Lower lobe of right lung (tissue), 2 donors: ENCODE data around the gene SH3RF1. TPM values are rescaled to one million over a fixed set of nuclear protein-coding genes. Genes with fewer than 3 reads are reported as not detected.

ENCODE experiments used
- ATAC-seq, 2 donors: fragments of 200-7000 bp; cut with Tn5 transposase; one replicate each; pipeline ENCODE4 v1.9.1; 2020 to 2022; ENCODE audit warnings: mild to moderate bottlenecking in 2 of 2, moderate library complexity in 2 of 2
- DNase-seq: peaks from one replicate; pipeline ENCODE4 v3.0.0-alpha.2; 2020
- H3K27ac ChIP-seq: fragments of 200-600 bp; one replicate; pipeline ENCODE4 v1.8.0; 2022
- H3K27me3 ChIP-seq: fragments of 200-600 bp; one replicate; pipeline ENCODE4 v1.8.0; 2022; ENCODE audit warnings: low read depth
- H3K36me3 ChIP-seq: fragments of 200-600 bp; one replicate; pipeline ENCODE4 v1.8.0; 2022; ENCODE audit warnings: mild to moderate bottlenecking
- H3K4me1 ChIP-seq: fragments of 200-600 bp; one replicate; pipeline ENCODE4 v1.8.0; 2022
- H3K4me3 ChIP-seq: fragments of 200-600 bp; one replicate; pipeline ENCODE4 v1.8.0; 2022; ENCODE audit warnings: mild to moderate bottlenecking
- H3K9me3 ChIP-seq: fragments of 200-600 bp; one replicate; pipeline ENCODE4 v1.8.0; 2022
- intact Hi-C: fragments of 100-400 bp; cut with DNase I; formaldehyde crosslinking; loops from one replicate; pipeline ENCODE4 v1.11.0; 2022
- total RNA-seq: library from RNA; stranded (reverse); fragmentation: NEBNext Ultra II Directional; extraction: Animal tissue kit (Norgen Biotek cat#: 25700); gene quantifications from one replicate; pipeline ENCODE4 v1.2.1, GENCODE V29; 2021
- TF ChIP-seq, protein P1 (sequence below): fragments of 200-600 bp; IDR thresholded peaks from one replicate; pipeline ENCODE4 v1.8.0; 2022; ENCODE audit warnings: antibody characterized with exemption, mild to moderate bottlenecking
- donor health status: DM: no; HTN: yes; CAD: no; lungs with severe emphysema.

The SH3RF1 gene
- total RNA-seq, 1 donor from 2014 or later: 34.2 TPM

DNA sequence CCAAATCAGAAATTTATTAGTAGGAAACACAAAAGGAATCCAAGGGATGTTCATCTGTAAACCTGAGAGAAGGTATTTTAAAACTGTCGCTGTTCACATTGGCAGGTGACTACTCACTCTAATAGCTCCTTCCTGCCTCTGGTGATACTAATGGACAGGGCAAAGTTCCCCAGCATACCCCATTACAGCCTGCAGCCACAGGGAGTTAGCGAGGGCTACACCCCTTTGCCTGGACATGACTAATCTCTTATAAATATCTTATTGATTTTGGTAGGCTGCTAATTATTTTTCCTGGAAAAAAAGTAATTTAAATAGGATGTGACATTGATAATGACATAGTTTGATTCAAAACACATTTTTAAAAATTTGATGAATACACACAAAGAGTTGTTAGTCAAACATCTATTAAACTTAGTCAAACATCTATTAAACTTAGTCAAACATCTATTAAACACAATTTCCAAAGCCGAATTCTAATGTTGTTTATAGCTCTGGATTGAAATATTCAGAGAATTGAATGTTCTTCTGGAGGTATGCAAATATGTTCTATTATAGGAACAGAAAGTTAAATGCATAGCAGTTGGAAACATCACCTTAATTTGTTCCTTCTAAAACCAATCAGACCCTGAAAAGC, 177.8 kb downstream of the SH3RF1 start:
- H3K4me3 ChIP-seq: no peak overlapping the region
- ATAC-seq: no peak
- DNase-seq: no peak
- no peak overlapping the region for H3K27ac ChIP-seq
- H3K27me3 ChIP-seq: no peaks in the 10 kb centered on the region
- peaks cover 26% of the 10 kb centered on the region for H3K36me3 ChIP-seq
- TF ChIP-seq, protein P1, sequence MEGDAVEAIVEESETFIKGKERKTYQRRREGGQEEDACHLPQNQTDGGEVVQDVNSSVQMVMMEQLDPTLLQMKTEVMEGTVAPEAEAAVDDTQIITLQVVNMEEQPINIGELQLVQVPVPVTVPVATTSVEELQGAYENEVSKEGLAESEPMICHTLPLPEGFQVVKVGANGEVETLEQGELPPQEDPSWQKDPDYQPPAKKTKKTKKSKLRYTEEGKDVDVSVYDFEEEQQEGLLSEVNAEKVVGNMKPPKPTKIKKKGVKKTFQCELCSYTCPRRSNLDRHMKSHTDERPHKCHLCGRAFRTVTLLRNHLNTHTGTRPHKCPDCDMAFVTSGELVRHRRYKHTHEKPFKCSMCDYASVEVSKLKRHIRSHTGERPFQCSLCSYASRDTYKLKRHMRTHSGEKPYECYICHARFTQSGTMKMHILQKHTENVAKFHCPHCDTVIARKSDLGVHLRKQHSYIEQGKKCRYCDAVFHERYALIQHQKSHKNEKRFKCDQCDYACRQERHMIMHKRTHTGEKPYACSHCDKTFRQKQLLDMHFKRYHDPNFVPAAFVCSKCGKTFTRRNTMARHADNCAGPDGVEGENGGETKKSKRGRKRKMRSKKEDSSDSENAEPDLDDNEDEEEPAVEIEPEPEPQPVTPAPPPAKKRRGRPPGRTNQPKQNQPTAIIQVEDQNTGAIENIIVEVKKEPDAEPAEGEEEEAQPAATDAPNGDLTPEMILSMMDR: no peak
- intact Hi-C loops: no loop called here
- H3K9me3 ChIP-seq: peaks cover 15% of the 10 kb centered on the region
- H3K4me1 ChIP-seq: no peaks in the 10 kb centered on the region

DNA sequence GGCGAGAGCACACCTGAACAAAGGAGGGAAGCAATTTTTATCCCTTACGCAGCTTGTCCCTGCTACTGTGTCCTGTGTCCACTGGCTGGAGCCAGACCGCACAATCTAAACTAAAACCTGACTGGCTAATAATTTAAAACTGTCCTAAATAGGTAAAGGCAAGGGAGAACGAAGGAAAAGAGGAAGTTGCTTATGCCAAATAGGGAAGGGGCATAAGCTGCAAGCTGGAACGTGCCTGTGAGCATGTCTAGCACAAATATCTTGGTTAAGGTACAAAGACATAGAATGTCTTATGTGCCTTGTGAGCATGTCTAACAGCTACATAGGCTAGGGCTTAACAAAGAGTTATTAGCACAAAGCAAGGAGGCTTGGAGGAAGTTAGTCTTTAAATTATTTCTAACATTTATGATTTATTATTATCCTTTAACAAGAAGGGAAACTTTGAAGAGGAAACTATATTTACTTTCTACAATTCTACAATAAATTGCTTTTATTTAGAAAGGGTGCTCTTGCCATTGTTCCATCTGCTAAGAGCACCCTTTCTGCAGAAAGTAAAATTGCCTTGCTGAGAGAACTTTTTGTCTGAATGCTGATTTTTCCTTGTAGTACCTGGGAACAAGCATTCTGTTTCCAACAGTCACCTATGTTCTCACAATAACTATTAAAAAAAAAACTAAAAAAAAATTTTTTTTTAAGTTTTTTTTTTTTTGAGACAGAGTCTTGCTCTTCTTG, 180.1 kb downstream of the SH3RF1 start:
- intact Hi-C loops: no loop called here
- TF ChIP-seq, protein P1: no peak
- Histone ChIP-seq H3K4me3 (no peak overlapping the region), H3K9me3 (peaks cover 15% of the 10 kb centered on the region), H3K27ac (no peak overlapping the region), H3K4me1 (no peaks in the 10 kb centered on the region), H3K27me3 (no peaks in the 10 kb centered on the region), H3K36me3 (peaks cover 10% of the 10 kb centered on the region)
- ATAC-seq (no peak), DNase-seq (no peak)

DNA sequence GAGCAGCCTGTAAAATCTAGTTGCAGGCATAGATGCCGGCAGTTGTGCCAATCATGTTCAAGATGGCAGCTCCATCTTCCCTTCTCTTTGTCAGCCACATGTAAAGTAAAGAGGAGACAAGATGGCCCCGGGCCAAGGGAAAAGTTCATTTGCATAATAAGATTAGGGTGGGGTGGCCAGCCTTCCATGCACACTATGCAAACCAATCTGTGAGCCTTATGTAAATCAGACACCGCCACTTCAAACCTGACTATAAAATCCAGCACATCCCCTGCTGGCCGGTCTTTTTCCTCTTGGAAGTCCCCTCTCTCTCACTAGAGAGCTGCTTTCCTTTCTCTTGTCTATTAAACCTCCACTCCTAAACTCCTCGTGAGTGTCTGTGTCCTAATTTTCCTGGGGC, 181.8 kb downstream of the SH3RF1 start:
- intact Hi-C loops: no loop called here
- Histone ChIP-seq H3K4me1 (no peaks in the 10 kb centered on the region), H3K27me3 (no peaks in the 10 kb centered on the region), H3K36me3 (no peaks in the 10 kb centered on the region), H3K9me3 (peaks cover 15% of the 10 kb centered on the region), H3K27ac (no peak overlapping the region), H3K4me3 (no peak overlapping the region)
- ATAC-seq (no peak), DNase-seq (no peak)
- TF ChIP-seq, protein P1: no peak

- TF ChIP-seq, protein P1: no peak
- Histone ChIP-seq H3K4me1 (peaks cover 16% of the 10 kb centered on the region), H3K9me3 (no peaks in the 10 kb centered on the region), H3K36me3 (no peaks in the 10 kb centered on the region), H3K4me3 (no peak overlapping the region), H3K27ac (no peak overlapping the region), H3K27me3 (no peaks in the 10 kb centered on the region)
- ATAC-seq: no peak
- intact Hi-C loops: no loop called here
- DNase-seq: no peak
Observed at GRCh38 chr4:169084954-169085353, 185.8 kb downstream of the SH3RF1 start.

- H3K27me3 ChIP-seq: no peaks in the 10 kb centered on the region
- intact Hi-C loops: no loop called here
- ATAC-seq: peak in 1 of 2 donors; percentile 28
- no peak for DNase-seq
- H3K36me3 ChIP-seq: no peaks in the 10 kb centered on the region
- TF ChIP-seq, protein P1: no peak
- no peak overlapping the region for H3K27ac ChIP-seq
- H3K4me3 ChIP-seq: no peak overlapping the region
- H3K9me3 ChIP-seq: no peaks in the 10 kb centered on the region
- peaks cover 16% of the 10 kb centered on the region for H3K4me1 ChIP-seq
Observed at GRCh38 chr4:169080981-169081380, 189.8 kb downstream of the SH3RF1 start.
